Measurements from ENCODE around the gene COL4A6.
"Not testable (repeated sequence)": the region's sequence is repeated elsewhere in the genome, so short reads cannot be mapped to it uniquely, and the experiment has no call there.

COL4A6 gene

DNA sequence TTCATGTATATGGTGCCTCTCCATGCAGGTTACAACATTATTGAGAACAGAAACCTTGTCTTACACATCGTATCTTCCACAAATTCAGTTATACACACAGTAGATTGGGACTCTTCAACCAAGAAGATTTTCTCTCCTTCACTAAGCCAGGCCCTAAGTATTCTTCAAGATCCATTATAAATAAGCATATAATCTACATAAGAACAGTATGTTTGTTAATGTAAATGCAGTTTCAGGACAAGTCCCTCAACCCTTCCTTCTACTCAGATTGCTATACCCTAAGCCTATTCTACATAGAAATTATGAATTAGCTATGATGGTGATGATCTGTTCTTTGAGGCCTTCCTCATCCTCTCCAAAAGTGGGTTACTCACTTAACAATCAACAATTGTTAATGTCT lies 41.2 kb downstream of the COL4A6 start:
- Histone ChIP-seq H3K23ac (ENCODE audit: low read depth, low read length, poor library complexity) (no peak overlapping the region), H3K79me1 (ENCODE audit: low read depth, low read length) (no peaks in the 10 kb centered on the region), H3K9ac (ENCODE audit: low read depth, low read length, poor library complexity) (no peak overlapping the region), H3K27me3 (ENCODE audit: control insufficient read depth in 3 of 3, insufficient read depth in 3 of 3, low read depth in 1 of 3, low read length in 3 of 3) (no peaks in the 10 kb centered on the region), H3K9me3 (replicated peaks in 1 of 2; ENCODE audit: control insufficient read depth in 2 of 2, insufficient read depth in 1 of 2, low read depth in 1 of 2, low read length in 2 of 2) (no peaks in the 10 kb centered on the region), H2AFZ (ENCODE audit: low read length) (no peak overlapping the region), H2BK12ac (ENCODE audit: low read length) (no peak overlapping the region), H3K4me2 (ENCODE audit: insufficient read depth, low read length, poor library complexity, severe bottlenecking) (no peak overlapping the region), H4K8ac (ENCODE audit: low read depth, low read length) (no peak overlapping the region), H3K36me3 (replicated peaks in 1 of 2; ENCODE audit: control insufficient read depth in 2 of 2, insufficient read depth in 2 of 2, low read length in 2 of 2) (no peaks in the 10 kb centered on the region), H4K91ac (ENCODE audit: low read depth, low read length, poor library complexity) (no peak overlapping the region), H2AK5ac (ENCODE audit: low read depth, low read length) (no peak overlapping the region), H3K14ac (ENCODE audit: low read length) (no peak overlapping the region), H2BK120ac (ENCODE audit: low read depth, low read length) (no peak overlapping the region), H3K18ac (ENCODE audit: low read length) (no peak overlapping the region), H3K27ac (replicated peaks; ENCODE audit: low read length) (no peak overlapping the region), H2BK15ac (ENCODE audit: low read length) (no peak overlapping the region), H3K4me1 (ENCODE audit: control insufficient read depth in 2 of 2, insufficient read depth in 1 of 2, low read depth in 1 of 2, low read length in 2 of 2) (peaks cover 0 to 7% of the 10 kb centered on the region in 2 donors), H2BK5ac (ENCODE audit: low read length) (no peak overlapping the region), H3K4me3 (ENCODE audit: low read length in 2 of 2) (no peak overlapping the region), H3K4ac (ENCODE audit: low read length) (no peak overlapping the region)
- no CpG with 5 or more reads among the region's 1 CpG for WGBS, 2 donors (ENCODE audit: extremely low coverage in 2 of 2, insufficient read length in 2 of 2, insufficient replicate concordance in 1 of 2)
- DNase-seq (ENCODE audit: low spot score): no peak

DNA sequence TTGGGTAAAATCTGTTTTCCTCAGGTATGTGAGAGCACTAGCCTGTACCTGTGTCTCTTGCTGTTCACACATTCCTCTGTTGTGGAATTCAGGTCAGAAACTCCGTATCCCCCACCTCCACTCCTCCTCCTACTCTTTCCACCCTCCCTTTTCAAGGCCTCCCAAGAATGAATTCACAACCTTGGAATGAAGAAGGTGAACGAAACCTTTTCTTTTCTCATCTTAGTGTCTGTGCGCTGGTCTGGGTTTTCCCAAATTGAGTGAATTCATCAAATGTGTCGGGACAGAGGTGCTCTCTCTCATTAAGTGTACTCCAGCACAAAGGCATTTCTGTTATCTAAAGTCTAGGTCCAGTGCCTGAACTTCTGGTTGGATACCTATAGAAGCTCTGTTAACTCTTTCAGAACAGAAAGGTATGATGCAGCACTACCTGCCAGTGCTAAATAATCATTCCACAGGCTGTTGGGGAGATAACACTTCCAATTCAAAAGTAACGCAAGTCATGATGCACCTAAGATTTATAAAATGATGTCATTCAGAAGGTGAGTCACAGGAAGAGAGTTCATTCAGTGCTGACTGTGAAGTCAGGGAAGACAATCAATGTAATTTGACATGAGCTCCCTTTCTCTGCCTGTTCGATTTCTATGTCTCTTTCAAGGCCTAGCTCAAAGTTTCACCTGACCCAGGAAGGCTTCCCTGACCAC lies 41.9 kb downstream of the COL4A6 start:
- DNase-seq (ENCODE audit: low spot score): no peak
- H3K27ac ChIP-seq (replicated peaks; ENCODE audit: low read length): no peak overlapping the region
- H2BK12ac ChIP-seq (ENCODE audit: low read length): no peak overlapping the region
- H3K23ac ChIP-seq (ENCODE audit: low read depth, low read length, poor library complexity): no peak overlapping the region
- no peak overlapping the region for H3K18ac ChIP-seq (ENCODE audit: low read length)
- no peak overlapping the region for H4K91ac ChIP-seq (ENCODE audit: low read depth, low read length, poor library complexity)
- no peaks in the 10 kb centered on the region for H3K27me3 ChIP-seq (ENCODE audit: control insufficient read depth in 3 of 3, insufficient read depth in 3 of 3, low read depth in 1 of 3, low read length in 3 of 3)
- H3K9me3 ChIP-seq (replicated peaks in 1 of 2; ENCODE audit: control insufficient read depth in 2 of 2, insufficient read depth in 1 of 2, low read depth in 1 of 2, low read length in 2 of 2): no peaks in the 10 kb centered on the region
- H3K4ac ChIP-seq (ENCODE audit: low read length): no peak overlapping the region
- H2BK15ac ChIP-seq (ENCODE audit: low read length): no peak overlapping the region
- no peak overlapping the region for H3K4me3 ChIP-seq (ENCODE audit: low read length in 2 of 2)
- no peak overlapping the region for H3K9ac ChIP-seq (ENCODE audit: low read depth, low read length, poor library complexity)
- no peak overlapping the region for H3K4me2 ChIP-seq (ENCODE audit: insufficient read depth, low read length, poor library complexity, severe bottlenecking)
- no peaks in the 10 kb centered on the region for H3K36me3 ChIP-seq (replicated peaks in 1 of 2; ENCODE audit: control insufficient read depth in 2 of 2, insufficient read depth in 2 of 2, low read length in 2 of 2)
- no peak overlapping the region for H2BK5ac ChIP-seq (ENCODE audit: low read length)
- peaks cover 0 to 7% of the 10 kb centered on the region in 2 donors for H3K4me1 ChIP-seq (ENCODE audit: control insufficient read depth in 2 of 2, insufficient read depth in 1 of 2, low read depth in 1 of 2, low read length in 2 of 2)
- no peak overlapping the region for H2AFZ ChIP-seq (ENCODE audit: low read length)
- no CpG with 5 or more reads among the region's 6 CpGs for WGBS, 2 donors (ENCODE audit: extremely low coverage in 2 of 2, insufficient read length in 2 of 2, insufficient replicate concordance in 1 of 2)
- H3K14ac ChIP-seq (ENCODE audit: low read length): no peak overlapping the region
- H2AK5ac ChIP-seq (ENCODE audit: low read depth, low read length): no peak overlapping the region
- H2BK120ac ChIP-seq (ENCODE audit: low read depth, low read length): no peak overlapping the region
- no peaks in the 10 kb centered on the region for H3K79me1 ChIP-seq (ENCODE audit: low read depth, low read length)
- no peak overlapping the region for H4K8ac ChIP-seq (ENCODE audit: low read depth, low read length)

DNA sequence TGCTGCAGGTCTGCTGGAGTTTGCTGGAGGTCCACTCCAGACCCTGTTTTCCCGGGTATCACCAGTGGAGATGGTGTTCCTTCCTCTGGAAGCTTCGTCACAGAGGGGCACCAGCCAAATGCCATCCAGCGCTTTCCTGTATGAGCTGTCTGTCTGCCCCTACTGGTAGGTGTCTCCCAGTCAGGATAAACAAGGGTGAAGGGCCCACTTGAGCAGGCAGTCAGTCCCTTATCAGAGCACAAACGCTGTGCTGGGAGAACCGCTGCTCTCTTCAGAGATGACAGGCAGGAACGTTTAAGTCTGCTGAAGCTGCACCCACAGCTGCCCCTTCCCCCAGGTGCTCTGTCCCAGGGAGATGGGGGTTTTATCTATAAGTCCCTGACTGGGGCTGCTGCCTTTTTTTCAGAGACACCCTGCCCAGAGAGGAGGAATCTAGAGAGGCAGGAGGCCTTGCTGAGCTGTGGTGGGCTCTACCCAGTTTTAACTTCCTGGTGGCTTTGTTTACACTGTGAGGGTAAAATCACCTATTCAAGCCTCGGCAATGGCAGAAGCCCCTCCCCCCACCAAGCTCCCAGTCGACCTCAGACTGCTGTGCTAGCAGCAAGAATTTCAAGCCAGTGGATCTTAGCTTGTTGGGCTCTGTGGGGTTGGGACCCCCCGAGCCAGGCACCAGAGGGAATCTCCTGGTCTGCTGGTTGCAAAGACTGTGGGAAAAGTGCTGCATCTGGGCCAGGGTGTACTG lies 47.1 kb downstream of the COL4A6 start:
- not testable (repeated sequence) for H2BK15ac ChIP-seq (ENCODE audit: low read length); H2AK5ac ChIP-seq (ENCODE audit: low read depth, low read length); H3K36me3 ChIP-seq (replicated peaks in 1 of 2; ENCODE audit: control insufficient read depth in 2 of 2, insufficient read depth in 2 of 2, low read length in 2 of 2); H3K4me1 ChIP-seq (ENCODE audit: control insufficient read depth in 2 of 2, insufficient read depth in 1 of 2, low read depth in 1 of 2, low read length in 2 of 2); H3K9me3 ChIP-seq (replicated peaks in 1 of 2; ENCODE audit: control insufficient read depth in 2 of 2, insufficient read depth in 1 of 2, low read depth in 1 of 2, low read length in 2 of 2); H3K9ac ChIP-seq (ENCODE audit: low read depth, low read length, poor library complexity); DNase-seq (ENCODE audit: low spot score); H3K14ac ChIP-seq (ENCODE audit: low read length); H3K79me1 ChIP-seq (ENCODE audit: low read depth, low read length); H4K91ac ChIP-seq (ENCODE audit: low read depth, low read length, poor library complexity); H2BK5ac ChIP-seq (ENCODE audit: low read length); H3K4ac ChIP-seq (ENCODE audit: low read length); H4K8ac ChIP-seq (ENCODE audit: low read depth, low read length); H2BK120ac ChIP-seq (ENCODE audit: low read depth, low read length); H3K18ac ChIP-seq (ENCODE audit: low read length); H3K27ac ChIP-seq (replicated peaks; ENCODE audit: low read length); H3K27me3 ChIP-seq (ENCODE audit: control insufficient read depth in 3 of 3, insufficient read depth in 3 of 3, low read depth in 1 of 3, low read length in 3 of 3); H2BK12ac ChIP-seq (ENCODE audit: low read length); H3K4me2 ChIP-seq (ENCODE audit: insufficient read depth, low read length, poor library complexity, severe bottlenecking); H3K23ac ChIP-seq (ENCODE audit: low read depth, low read length, poor library complexity); H3K4me3 ChIP-seq (ENCODE audit: low read length in 2 of 2)
- peak overlapping the region; percentile 35 for H2AFZ ChIP-seq (ENCODE audit: low read length)
- no CpG with 5 or more reads among the region's 9 CpGs for WGBS, 2 donors (ENCODE audit: extremely low coverage in 2 of 2, insufficient read length in 2 of 2, insufficient replicate concordance in 1 of 2)

DNA sequence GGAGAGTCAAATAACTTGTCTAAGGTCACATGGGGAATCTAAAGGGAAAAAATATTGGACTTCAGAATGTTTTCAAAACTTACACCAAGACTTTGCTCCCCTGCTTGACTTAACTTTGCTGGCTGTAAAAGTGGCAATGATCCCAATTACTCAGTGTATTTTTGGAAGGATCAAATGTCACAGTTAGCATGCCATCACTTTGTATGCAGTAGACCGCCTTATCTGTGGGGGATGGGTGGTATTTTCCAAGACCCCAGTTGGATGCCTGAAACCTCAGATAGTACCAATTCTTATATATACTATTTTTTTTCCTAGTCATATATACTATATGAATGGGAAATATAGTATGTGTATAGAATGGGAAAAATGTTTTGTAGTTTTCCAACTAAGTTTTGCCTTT lies 53.4 kb downstream of the COL4A6 start:
- Histone ChIP-seq H2AFZ (ENCODE audit: low read length) (no peak overlapping the region), H3K4ac (ENCODE audit: low read length) (no peak overlapping the region), H3K18ac (ENCODE audit: low read length) (no peak overlapping the region), H3K27me3 (ENCODE audit: control insufficient read depth in 3 of 3, insufficient read depth in 3 of 3, low read depth in 1 of 3, low read length in 3 of 3) (no peaks in the 10 kb centered on the region), H4K91ac (ENCODE audit: low read depth, low read length, poor library complexity) (no peak overlapping the region), H3K4me3 (ENCODE audit: low read length in 2 of 2) (no peak overlapping the region), H3K14ac (ENCODE audit: low read length) (no peak overlapping the region), H2AK5ac (ENCODE audit: low read depth, low read length) (no peak overlapping the region), H3K9me3 (replicated peaks in 1 of 2; ENCODE audit: control insufficient read depth in 2 of 2, insufficient read depth in 1 of 2, low read depth in 1 of 2, low read length in 2 of 2) (no peaks in the 10 kb centered on the region), H2BK12ac (ENCODE audit: low read length) (no peak overlapping the region), H3K23ac (ENCODE audit: low read depth, low read length, poor library complexity) (no peak overlapping the region), H2BK120ac (ENCODE audit: low read depth, low read length) (no peak overlapping the region), H4K8ac (ENCODE audit: low read depth, low read length) (no peak overlapping the region), H2BK15ac (ENCODE audit: low read length) (no peak overlapping the region), H3K36me3 (replicated peaks in 1 of 2; ENCODE audit: control insufficient read depth in 2 of 2, insufficient read depth in 2 of 2, low read length in 2 of 2) (no peaks in the 10 kb centered on the region), H3K79me1 (ENCODE audit: low read depth, low read length) (no peaks in the 10 kb centered on the region), H3K27ac (replicated peaks; ENCODE audit: low read length) (no peak overlapping the region), H3K4me1 (ENCODE audit: control insufficient read depth in 2 of 2, insufficient read depth in 1 of 2, low read depth in 1 of 2, low read length in 2 of 2) (no peaks in the 10 kb centered on the region), H3K4me2 (ENCODE audit: insufficient read depth, low read length, poor library complexity, severe bottlenecking) (no peak overlapping the region), H3K9ac (ENCODE audit: low read depth, low read length, poor library complexity) (no peak overlapping the region), H2BK5ac (ENCODE audit: low read length) (no peak overlapping the region)
- WGBS, 2 donors (ENCODE audit: extremely low coverage in 2 of 2, insufficient read length in 2 of 2, insufficient replicate concordance in 1 of 2): no CpG with 5 or more reads among the region's 1 CpG
- no peak for DNase-seq (ENCODE audit: low spot score)

All from neuronal stem cell (in vitro differentiated cells).